Ishikawa (cell line): Measurements from ENCODE around the gene UGT1A8.
A peak's percentile ranks its signal among the peaks of the same experiment; 100 is the strongest.

Experiments
- CEBPB ChIP-seq: IDR thresholded peaks from 2 replicates; pipeline ENCODE4 v1.6.1; 2012
- CREB1 ChIP-seq: IDR thresholded peaks from 2 replicates; pipeline ENCODE4 v1.6.1; 2012; ENCODE audit warnings: low read depth
- EGR1 ChIP-seq: IDR thresholded peaks from 2 replicates; pipeline ENCODE4 v1.6.1; 2012
- EP300 ChIP-seq: IDR thresholded peaks from 2 replicates; pipeline ENCODE4 v1.6.1; 2012; ENCODE audit warnings: borderline replicate concordance
- FOXM1 ChIP-seq: IDR thresholded peaks from 2 replicates; pipeline ENCODE4 v1.6.1; 2012; ENCODE audit warnings: low read depth, borderline replicate concordance
- NFIC ChIP-seq: IDR thresholded peaks from 2 replicates; pipeline ENCODE4 v1.6.1; 2012
- RAD21 ChIP-seq: IDR thresholded peaks from 2 replicates; pipeline ENCODE4 v1.6.1; 2012; ENCODE audit warnings: low read depth
- TAF1 ChIP-seq: IDR thresholded peaks from 2 replicates; pipeline ENCODE4 v1.6.1; 2012; ENCODE audit warnings: low read depth, mild to moderate bottlenecking
- TCF12 ChIP-seq: IDR thresholded peaks from 2 replicates; pipeline ENCODE4 v1.6.1; 2012; ENCODE audit warnings: low read depth
- TEAD4 ChIP-seq: IDR thresholded peaks from 2 replicates; pipeline ENCODE4 v1.6.1; 2012
- YY1 ChIP-seq: IDR thresholded peaks from 2 replicates; pipeline ENCODE4 v1.6.1; 2012; ENCODE audit warnings: low read depth
- ZBTB7A ChIP-seq: IDR thresholded peaks from 2 replicates; pipeline ENCODE4 v1.6.1; 2012; ENCODE audit warnings: low read depth
- TF ChIP-seq, protein P1 (sequence below): IDR thresholded peaks from 2 replicates; pipeline ENCODE4 v1.6.1; 2012
- TF ChIP-seq, protein P2 (sequence below): IDR thresholded peaks from 2 replicates; pipeline ENCODE4 v1.6.1; 2012
- TF ChIP-seq, protein P3 (sequence below): IDR thresholded peaks from 2 replicates; pipeline ENCODE4 v1.6.1; 2012; ENCODE audit warnings: low read depth, mild to moderate bottlenecking

The UGT1A8 gene

GRCh38 chr2:233708942-233709341 is 91.5 kb downstream of the UGT1A8 start:
- TF ChIP-seq, protein P1, sequence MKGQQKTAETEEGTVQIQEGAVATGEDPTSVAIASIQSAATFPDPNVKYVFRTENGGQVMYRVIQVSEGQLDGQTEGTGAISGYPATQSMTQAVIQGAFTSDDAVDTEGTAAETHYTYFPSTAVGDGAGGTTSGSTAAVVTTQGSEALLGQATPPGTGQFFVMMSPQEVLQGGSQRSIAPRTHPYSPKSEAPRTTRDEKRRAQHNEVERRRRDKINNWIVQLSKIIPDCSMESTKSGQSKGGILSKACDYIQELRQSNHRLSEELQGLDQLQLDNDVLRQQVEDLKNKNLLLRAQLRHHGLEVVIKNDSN = peak; percentile 59
- TF ChIP-seq NFIC = no peak

- TF ChIP-seq RAD21 (peak; percentile 84), TCF12 (no peak)
- TF ChIP-seq, protein P1 = no peak
Observed at GRCh38 chr2:233711312-233712008, 94.0 kb downstream of the UGT1A8 start.

GRCh38 chr2:233712611-233713261 is 95.3 kb downstream of the UGT1A8 start, which contains the start of gene UGT1A5:
Gene UGT1A5, plus strand, starts transcription at chr2:233712907. Its CDS starts 85 bp downstream, at chr2:233712992.
- TF ChIP-seq, protein P2, sequence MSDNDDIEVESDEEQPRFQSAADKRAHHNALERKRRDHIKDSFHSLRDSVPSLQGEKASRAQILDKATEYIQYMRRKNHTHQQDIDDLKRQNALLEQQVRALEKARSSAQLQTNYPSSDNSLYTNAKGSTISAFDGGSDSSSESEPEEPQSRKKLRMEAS = no peak
- TF ChIP-seq CEBPB (no peak), TEAD4 (no peak), YY1 (no peak), NFIC (no peak), EP300 (no peak), CREB1 (no peak), TCF12 (no peak), RAD21 (no peak), FOXM1 (no peak), EGR1 (no peak), ZBTB7A (no peak), TAF1 (no peak)
- TF ChIP-seq, protein P3, sequence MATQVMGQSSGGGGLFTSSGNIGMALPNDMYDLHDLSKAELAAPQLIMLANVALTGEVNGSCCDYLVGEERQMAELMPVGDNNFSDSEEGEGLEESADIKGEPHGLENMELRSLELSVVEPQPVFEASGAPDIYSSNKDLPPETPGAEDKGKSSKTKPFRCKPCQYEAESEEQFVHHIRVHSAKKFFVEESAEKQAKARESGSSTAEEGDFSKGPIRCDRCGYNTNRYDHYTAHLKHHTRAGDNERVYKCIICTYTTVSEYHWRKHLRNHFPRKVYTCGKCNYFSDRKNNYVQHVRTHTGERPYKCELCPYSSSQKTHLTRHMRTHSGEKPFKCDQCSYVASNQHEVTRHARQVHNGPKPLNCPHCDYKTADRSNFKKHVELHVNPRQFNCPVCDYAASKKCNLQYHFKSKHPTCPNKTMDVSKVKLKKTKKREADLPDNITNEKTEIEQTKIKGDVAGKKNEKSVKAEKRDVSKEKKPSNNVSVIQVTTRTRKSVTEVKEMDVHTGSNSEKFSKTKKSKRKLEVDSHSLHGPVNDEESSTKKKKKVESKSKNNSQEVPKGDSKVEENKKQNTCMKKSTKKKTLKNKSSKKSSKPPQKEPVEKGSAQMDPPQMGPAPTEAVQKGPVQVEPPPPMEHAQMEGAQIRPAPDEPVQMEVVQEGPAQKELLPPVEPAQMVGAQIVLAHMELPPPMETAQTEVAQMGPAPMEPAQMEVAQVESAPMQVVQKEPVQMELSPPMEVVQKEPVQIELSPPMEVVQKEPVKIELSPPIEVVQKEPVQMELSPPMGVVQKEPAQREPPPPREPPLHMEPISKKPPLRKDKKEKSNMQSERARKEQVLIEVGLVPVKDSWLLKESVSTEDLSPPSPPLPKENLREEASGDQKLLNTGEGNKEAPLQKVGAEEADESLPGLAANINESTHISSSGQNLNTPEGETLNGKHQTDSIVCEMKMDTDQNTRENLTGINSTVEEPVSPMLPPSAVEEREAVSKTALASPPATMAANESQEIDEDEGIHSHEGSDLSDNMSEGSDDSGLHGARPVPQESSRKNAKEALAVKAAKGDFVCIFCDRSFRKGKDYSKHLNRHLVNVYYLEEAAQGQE = no peak
- TF ChIP-seq, protein P1 = no peak

DNA sequence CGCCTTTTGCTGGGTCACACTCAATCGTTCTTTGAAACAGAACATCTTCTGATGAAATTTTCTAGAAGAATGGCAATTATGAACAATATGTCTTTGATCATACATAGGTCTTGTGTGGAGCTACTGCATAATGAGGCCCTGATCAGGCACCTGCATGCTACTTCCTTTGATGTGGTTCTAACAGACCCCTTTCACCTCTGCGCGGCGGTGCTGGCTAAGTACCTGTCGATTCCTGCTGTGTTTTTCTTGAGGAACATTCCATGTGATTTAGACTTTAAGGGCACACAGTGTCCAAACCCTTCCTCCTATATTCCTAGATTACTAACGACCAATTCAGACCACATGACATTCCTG is 95.8 kb downstream of the UGT1A8 start:
- TF ChIP-seq, protein P1 = no peak
- no peak for TF ChIP-seq EGR1
- TF ChIP-seq FOXM1 = no peak
- no peak for TF ChIP-seq TAF1
- no peak for TF ChIP-seq NFIC
- TF ChIP-seq ZBTB7A = no peak
- no peak for TF ChIP-seq CREB1
- TF ChIP-seq YY1 = no peak
- TF ChIP-seq RAD21 = no peak
- no peak for TF ChIP-seq TCF12
- TF ChIP-seq CEBPB = no peak
- no peak for TF ChIP-seq EP300
- TF ChIP-seq, protein P3 = no peak

- no peak for TF ChIP-seq NFIC
- TF ChIP-seq, protein P1 = no peak
- TF ChIP-seq YY1 = no peak
- no peak for TF ChIP-seq EGR1
- TF ChIP-seq CEBPB = no peak
- TF ChIP-seq, protein P2 = no peak
- TF ChIP-seq EP300 = no peak
- no peak for TF ChIP-seq FOXM1
- TF ChIP-seq CREB1 = no peak
- TF ChIP-seq, protein P3 = no peak
- no peak for TF ChIP-seq ZBTB7A
- no peak for TF ChIP-seq TEAD4
- TF ChIP-seq TAF1 = no peak
- TF ChIP-seq TCF12 = no peak
- no peak for TF ChIP-seq RAD21
Observed at GRCh38 chr2:233714121-233714520, 96.7 kb downstream of the UGT1A8 start.
